IPS-18a (cell line): ENCODE data around the gene SMIM15.

ENCODE experiments used
- H3K27ac ChIP-seq: one replicate; pipeline ENCODE4 v1.5.1; 2013; ENCODE audit warnings: low read length
- H3K27me3 ChIP-seq: one replicate; pipeline ENCODE4 v1.6.1; 2013; ENCODE audit warnings: mild to moderate bottlenecking, low read length; ENCODE audit not compliant: control insufficient read depth, insufficient read depth
- H3K36me3 ChIP-seq: one replicate; pipeline ENCODE4 v1.6.1; 2013; ENCODE audit warnings: low read depth, low read length; ENCODE audit not compliant: control insufficient read depth
- H3K4me1 ChIP-seq: one replicate; pipeline ENCODE4 v1.6.1; 2013; ENCODE audit warnings: low read depth, low read length; ENCODE audit not compliant: control insufficient read depth
- H3K4me3 ChIP-seq: one replicate; pipeline ENCODE4 v1.5.1; 2013; ENCODE audit warnings: low read length
- H3K9ac ChIP-seq: one replicate; pipeline ENCODE4 v1.6.1; 2013; ENCODE audit warnings: mild to moderate bottlenecking, low read length, moderate library complexity
- H3K9me3 ChIP-seq: one replicate; pipeline ENCODE4 v1.6.1; 2013; ENCODE audit warnings: low read depth, low read length; ENCODE audit not compliant: control insufficient read depth

SMIM15 gene

GRCh38 chr5:61120534-61120933, 41.7 kb downstream of the SMIM15 start:
- H3K27me3 ChIP-seq = no peaks in the 10 kb centered on the region
- no peak overlapping the region for H3K9ac ChIP-seq
- no peaks in the 10 kb centered on the region for H3K36me3 ChIP-seq
- no peak overlapping the region for H3K4me3 ChIP-seq
- no peaks in the 10 kb centered on the region for H3K9me3 ChIP-seq
- no peaks in the 10 kb centered on the region for H3K4me1 ChIP-seq
- no peak overlapping the region for H3K27ac ChIP-seq

- no peak overlapping the region for H3K27ac ChIP-seq
Observed at GRCh38 chr5:61119066-61119465, 43.2 kb downstream of the SMIM15 start.

GRCh38 chr5:61115968-61116367, 46.3 kb downstream of the SMIM15 start:
- H3K27me3 ChIP-seq = no peaks in the 10 kb centered on the region
- H3K9ac ChIP-seq = no peak overlapping the region
- H3K4me3 ChIP-seq = no peak overlapping the region
- H3K36me3 ChIP-seq = no peaks in the 10 kb centered on the region
- H3K4me1 ChIP-seq = no peaks in the 10 kb centered on the region
- no peaks in the 10 kb centered on the region for H3K9me3 ChIP-seq
- no peak overlapping the region for H3K27ac ChIP-seq

More at GRCh38 chr5:61119066-61119465, 43.2 kb downstream of the SMIM15 start:
- Histone ChIP-seq H3K4me3 (no peak overlapping the region), H3K9ac (no peak overlapping the region), H3K27me3 (no peaks in the 10 kb centered on the region), H3K36me3 (no peaks in the 10 kb centered on the region), H3K9me3 (no peaks in the 10 kb centered on the region), H3K4me1 (no peaks in the 10 kb centered on the region)

- Histone ChIP-seq H3K4me1 (no peaks in the 10 kb centered on the region), H3K9me3 (no peaks in the 10 kb centered on the region), H3K27ac (no peak overlapping the region), H3K27me3 (no peaks in the 10 kb centered on the region), H3K36me3 (no peaks in the 10 kb centered on the region), H3K9ac (no peak overlapping the region), H3K4me3 (no peak overlapping the region)
Observed at GRCh38 chr5:61114441-61114840, 47.8 kb downstream of the SMIM15 start.
